GM12892 (cell line): Measurements from ENCODE around the gene POLR3A.

Source experiments
- POLR2A ChIP-seq: IDR thresholded peaks from 2 replicates; pipeline ENCODE4 v1.6.1; 2011; ENCODE audit warnings: low read depth, low read length, control low read depth
- POLR2AphosphoS5 ChIP-seq: IDR thresholded peaks from 2 replicates; pipeline ENCODE4 v1.6.1; 2011; ENCODE audit warnings: low read depth, low read length, control low read depth
- TAF1 ChIP-seq: IDR thresholded peaks from 2 replicates; pipeline ENCODE4 v1.6.1; 2011; ENCODE audit warnings: low read depth, mild to moderate bottlenecking, control low read depth, low read length, borderline replicate concordance

- no peak for TF ChIP-seq POLR2A
- TF ChIP-seq POLR2AphosphoS5 = no peak
- TF ChIP-seq TAF1 = no peak
Measured at GRCh38 chr10:78035025-78035424, 5.7 kb upstream of the POLR3A start.
